ENCODE measurements around the gene SBF2.

Gene SBF2

DNA sequence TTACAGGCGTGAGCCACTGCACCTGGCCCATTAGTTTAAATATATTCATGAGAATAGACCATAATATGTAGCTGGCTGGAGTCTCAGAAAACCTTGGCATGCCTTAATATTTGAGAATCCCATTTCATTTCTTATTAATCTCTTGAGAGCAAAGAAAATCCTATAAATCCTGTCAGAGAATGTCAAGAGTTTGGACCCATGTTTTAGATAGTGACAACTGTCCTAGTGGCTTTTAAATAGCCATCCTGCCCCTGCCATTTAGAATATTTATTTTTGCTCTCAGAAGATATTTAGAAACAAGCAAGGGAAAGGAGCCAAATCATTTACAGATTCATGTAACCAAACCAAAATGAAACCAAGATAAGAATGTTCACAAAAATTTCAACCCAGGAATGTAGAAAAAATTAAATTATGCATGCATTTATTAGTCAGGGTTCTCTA lies 522.9 kb downstream of the SBF2 start:
- H3K9ac ChIP-seq (ENCODE audit: low read depth, low read length), result no peak overlapping the region
- H3K27me3 ChIP-seq (ENCODE audit: control insufficient read depth, insufficient read depth, low read length), result peaks cover 7% of the 10 kb centered on the region

DNA sequence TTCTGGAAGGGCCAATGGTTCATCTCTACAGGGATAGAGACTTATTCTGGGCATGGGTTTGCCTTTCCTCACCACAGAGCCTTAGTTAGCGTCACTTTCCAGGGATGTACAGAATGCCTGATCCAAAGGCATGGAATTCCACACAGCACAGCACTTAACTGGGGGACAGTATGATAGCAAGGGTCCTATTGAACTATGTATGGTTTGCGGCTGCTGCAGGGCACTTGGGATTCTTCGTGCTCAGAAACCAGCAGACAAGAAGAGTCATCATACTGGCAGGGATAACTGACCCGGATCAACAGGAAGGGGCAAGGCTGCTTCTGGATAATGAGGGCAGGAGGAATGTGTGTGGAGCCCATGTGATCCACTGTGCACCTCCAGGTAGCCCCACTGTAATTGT lies 524.4 kb downstream of the SBF2 start:
- Histone ChIP-seq H3K9me3 (ENCODE audit: control insufficient read depth, insufficient read depth, low read length) (no peaks in the 10 kb centered on the region), H3K4me1 (ENCODE audit: control insufficient read depth, insufficient read depth, low read length) (peaks cover 8% of the 10 kb centered on the region), H3K4me3 (ENCODE audit: low read depth, low read length) (no peak overlapping the region), H3K36me3 (ENCODE audit: control insufficient read depth, insufficient read depth, low read length) (no peaks in the 10 kb centered on the region), H3K27me3 (ENCODE audit: control insufficient read depth, insufficient read depth, low read length) (peaks cover 7% of the 10 kb centered on the region), H3K9ac (ENCODE audit: low read depth, low read length) (no peak overlapping the region)

More for the DNA sequence above, 522.9 kb downstream of the SBF2 start:
- Histone ChIP-seq H3K36me3 (ENCODE audit: control insufficient read depth, insufficient read depth, low read length) (no peaks in the 10 kb centered on the region), H3K4me1 (ENCODE audit: control insufficient read depth, insufficient read depth, low read length) (peaks cover 14% of the 10 kb centered on the region), H3K4me3 (ENCODE audit: low read depth, low read length) (no peak overlapping the region), H3K9me3 (ENCODE audit: control insufficient read depth, insufficient read depth, low read length) (no peaks in the 10 kb centered on the region)

- H3K36me3 ChIP-seq (ENCODE audit: control insufficient read depth, insufficient read depth, low read length), result no peaks in the 10 kb centered on the region
- H3K9ac ChIP-seq (ENCODE audit: low read depth, low read length), result no peak overlapping the region
- H3K4me1 ChIP-seq (ENCODE audit: control insufficient read depth, insufficient read depth, low read length), result peaks cover 7% of the 10 kb centered on the region
- no peaks in the 10 kb centered on the region for H3K27me3 ChIP-seq (ENCODE audit: control insufficient read depth, insufficient read depth, low read length)
- no peak overlapping the region for H3K4me3 ChIP-seq (ENCODE audit: low read depth, low read length)
- no peaks in the 10 kb centered on the region for H3K9me3 ChIP-seq (ENCODE audit: control insufficient read depth, insufficient read depth, low read length)
Observed at GRCh38 chr11:9765320-9766101, 528.5 kb downstream of the SBF2 start.

DNA sequence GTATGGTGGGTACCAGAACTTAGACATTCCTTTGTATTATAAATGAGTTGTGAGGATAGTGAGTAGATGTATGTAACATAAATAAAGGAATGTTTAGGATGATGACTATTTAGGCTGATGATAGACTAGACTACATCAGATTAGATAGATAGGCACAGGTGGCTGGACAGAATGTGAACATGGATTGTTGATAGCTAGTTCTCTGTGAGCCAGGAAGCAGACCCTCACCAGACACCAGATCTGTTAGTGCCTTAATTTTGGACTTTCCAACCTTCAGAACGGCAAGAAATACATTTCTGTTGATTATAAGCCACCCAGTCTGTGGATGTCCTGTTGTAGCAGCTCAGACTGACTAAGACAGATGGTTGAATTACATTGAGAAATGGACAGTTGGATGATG lies 530.7 kb downstream of the SBF2 start:
- Histone ChIP-seq H3K27me3 (ENCODE audit: control insufficient read depth, insufficient read depth, low read length) (no peaks in the 10 kb centered on the region), H3K36me3 (ENCODE audit: control insufficient read depth, insufficient read depth, low read length) (no peaks in the 10 kb centered on the region), H3K9ac (ENCODE audit: low read depth, low read length) (no peak overlapping the region), H3K4me3 (ENCODE audit: low read depth, low read length) (no peak overlapping the region), H3K9me3 (ENCODE audit: control insufficient read depth, insufficient read depth, low read length) (no peaks in the 10 kb centered on the region), H3K4me1 (ENCODE audit: control insufficient read depth, insufficient read depth, low read length) (peaks cover 16% of the 10 kb centered on the region)

- Histone ChIP-seq H3K9ac (ENCODE audit: low read depth, low read length) (no peak overlapping the region), H3K4me1 (ENCODE audit: control insufficient read depth, insufficient read depth, low read length) (peaks cover 20% of the 10 kb centered on the region), H3K4me3 (ENCODE audit: low read depth, low read length) (no peak overlapping the region), H3K36me3 (ENCODE audit: control insufficient read depth, insufficient read depth, low read length) (no peaks in the 10 kb centered on the region), H3K27me3 (ENCODE audit: control insufficient read depth, insufficient read depth, low read length) (no peaks in the 10 kb centered on the region), H3K9me3 (ENCODE audit: control insufficient read depth, insufficient read depth, low read length) (no peaks in the 10 kb centered on the region)
Observed at GRCh38 chr11:9762531-9762930, 531.5 kb downstream of the SBF2 start.

- Histone ChIP-seq H3K27me3 (ENCODE audit: control insufficient read depth, insufficient read depth, low read length) (no peaks in the 10 kb centered on the region), H3K9ac (ENCODE audit: low read depth, low read length) (no peak overlapping the region), H3K36me3 (ENCODE audit: control insufficient read depth, insufficient read depth, low read length) (no peaks in the 10 kb centered on the region), H3K4me1 (ENCODE audit: control insufficient read depth, insufficient read depth, low read length) (peaks cover 20% of the 10 kb centered on the region), H3K9me3 (ENCODE audit: control insufficient read depth, insufficient read depth, low read length) (no peaks in the 10 kb centered on the region), H3K4me3 (ENCODE audit: low read depth, low read length) (no peak overlapping the region)
Observed at GRCh38 chr11:9761441-9761945, 532.5 kb downstream of the SBF2 start.

GRCh38 chr11:9760193-9760575 lies 533.8 kb downstream of the SBF2 start:
- H3K4me1 ChIP-seq (ENCODE audit: control insufficient read depth, insufficient read depth, low read length), result peaks cover 19% of the 10 kb centered on the region
- H3K4me3 ChIP-seq (ENCODE audit: low read depth, low read length), result no peak overlapping the region

GRCh38 chr11:9759519-9760192 lies 534.4 kb downstream of the SBF2 start:
- Histone ChIP-seq H3K9ac (ENCODE audit: low read depth, low read length) (peak overlapping the region; percentile 83), H3K9me3 (ENCODE audit: control insufficient read depth, insufficient read depth, low read length) (no peaks in the 10 kb centered on the region), H3K36me3 (ENCODE audit: control insufficient read depth, insufficient read depth, low read length) (no peaks in the 10 kb centered on the region), H3K4me1 (ENCODE audit: control insufficient read depth, insufficient read depth, low read length) (peaks cover 16% of the 10 kb centered on the region), H3K4me3 (ENCODE audit: low read depth, low read length) (peak overlapping the region; percentile 73), H3K27me3 (ENCODE audit: control insufficient read depth, insufficient read depth, low read length) (no peaks in the 10 kb centered on the region)

More at GRCh38 chr11:9760193-9760575, 533.8 kb downstream of the SBF2 start:
- H3K27me3 ChIP-seq (ENCODE audit: control insufficient read depth, insufficient read depth, low read length), result no peaks in the 10 kb centered on the region
- H3K9me3 ChIP-seq (ENCODE audit: control insufficient read depth, insufficient read depth, low read length), result no peaks in the 10 kb centered on the region
- H3K36me3 ChIP-seq (ENCODE audit: control insufficient read depth, insufficient read depth, low read length), result no peaks in the 10 kb centered on the region
- no peak overlapping the region for H3K9ac ChIP-seq (ENCODE audit: low read depth, low read length)

DNA sequence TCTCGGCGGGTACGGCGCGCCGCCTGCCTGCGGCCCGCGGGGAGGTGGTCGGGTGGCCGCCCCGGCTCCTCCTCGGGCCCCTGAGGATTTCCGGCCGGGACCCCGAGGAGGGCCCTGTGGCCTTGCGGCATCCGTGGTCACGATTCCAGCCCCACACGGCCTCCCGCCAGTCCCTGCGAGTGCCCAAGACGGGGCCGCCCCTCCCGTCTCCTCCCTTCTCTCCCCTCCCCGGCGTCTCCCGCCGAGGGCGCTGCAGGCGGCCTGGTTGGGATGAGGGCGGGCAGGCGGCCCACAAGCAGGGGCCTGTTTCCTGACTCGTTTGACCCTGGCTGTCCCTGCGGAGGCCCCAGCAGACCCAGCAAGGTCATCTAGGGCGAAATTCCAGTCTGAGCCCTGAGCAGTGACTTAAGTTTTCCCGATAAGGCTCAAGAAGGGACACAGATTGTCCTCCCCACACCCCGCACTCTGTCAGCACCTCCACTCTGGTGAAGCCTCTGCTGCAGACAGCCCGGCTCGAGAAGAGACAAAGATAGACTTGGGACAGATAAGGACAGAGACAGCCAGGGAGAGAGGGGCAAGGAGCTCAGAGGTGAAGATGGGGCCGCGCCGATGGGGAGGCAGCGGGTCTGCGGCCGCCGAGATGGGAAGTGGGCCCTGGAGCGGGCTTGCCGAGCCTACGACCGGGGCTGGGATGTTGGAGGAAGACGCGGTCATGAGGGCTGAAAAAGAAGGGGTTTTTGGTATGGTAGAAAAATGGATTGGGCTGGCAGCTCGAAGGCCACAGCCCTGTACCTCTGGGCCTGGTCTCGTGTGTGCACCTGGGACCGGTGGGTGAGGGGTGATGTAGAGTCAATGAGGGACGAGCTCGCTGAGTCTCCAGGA lies 535.1 kb downstream of the SBF2 start:
- peak overlapping the region; percentile 83 for H3K9ac ChIP-seq (ENCODE audit: low read depth, low read length)
- H3K4me1 ChIP-seq (ENCODE audit: control insufficient read depth, insufficient read depth, low read length), result peaks cover 16% of the 10 kb centered on the region
- H3K36me3 ChIP-seq (ENCODE audit: control insufficient read depth, insufficient read depth, low read length), result no peaks in the 10 kb centered on the region
- peak overlapping the region; percentile 73 for H3K4me3 ChIP-seq (ENCODE audit: low read depth, low read length)
- no peaks in the 10 kb centered on the region for H3K9me3 ChIP-seq (ENCODE audit: control insufficient read depth, insufficient read depth, low read length)
- no peaks in the 10 kb centered on the region for H3K27me3 ChIP-seq (ENCODE audit: control insufficient read depth, insufficient read depth, low read length)

DNA sequence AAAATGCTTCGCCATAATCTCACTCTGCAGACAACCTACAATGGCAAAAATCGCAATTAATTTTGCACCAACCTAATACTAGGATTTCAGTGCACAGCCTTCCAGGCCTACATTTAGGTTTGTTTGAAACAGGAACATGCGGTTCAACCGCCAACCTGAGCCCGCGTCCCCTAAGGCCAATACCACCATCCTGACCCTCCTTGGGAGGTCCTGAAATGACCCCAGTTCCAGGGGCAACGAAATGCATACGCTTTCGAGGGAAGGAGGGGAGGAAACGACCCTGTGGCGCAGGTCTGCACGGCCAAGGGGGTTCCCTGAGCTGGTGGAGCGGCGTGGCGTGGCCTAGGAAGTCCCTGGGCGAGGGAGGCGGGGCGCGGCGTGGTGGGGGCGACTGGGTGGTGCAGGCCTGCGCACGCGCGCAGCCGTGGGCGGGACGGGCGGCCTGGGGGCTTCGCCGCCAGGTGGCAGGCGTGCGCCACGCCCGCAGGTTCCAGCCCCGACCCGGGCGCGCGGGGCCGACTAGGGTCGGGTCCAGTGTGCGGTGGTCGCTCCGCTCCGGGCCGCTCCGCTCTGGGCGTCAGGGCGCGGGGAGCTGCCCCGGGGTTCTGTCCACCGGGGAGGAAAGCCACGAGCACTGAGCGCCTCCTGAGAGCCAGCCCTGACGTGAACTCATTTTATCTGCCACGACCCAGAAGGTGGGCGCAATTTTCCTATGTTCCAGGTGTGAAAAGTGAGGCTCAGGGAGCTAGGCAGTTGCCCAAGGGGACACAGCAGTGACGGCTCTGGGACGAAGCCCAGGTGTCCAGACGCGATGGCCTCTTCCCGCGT lies 536.0 kb downstream of the SBF2 start:
- Histone ChIP-seq H3K9ac (ENCODE audit: low read depth, low read length) (peak overlapping the region; percentile 83), H3K4me1 (ENCODE audit: control insufficient read depth, insufficient read depth, low read length) (peaks cover 16% of the 10 kb centered on the region), H3K9me3 (ENCODE audit: control insufficient read depth, insufficient read depth, low read length) (no peaks in the 10 kb centered on the region), H3K27me3 (ENCODE audit: control insufficient read depth, insufficient read depth, low read length) (no peaks in the 10 kb centered on the region), H3K36me3 (ENCODE audit: control insufficient read depth, insufficient read depth, low read length) (no peaks in the 10 kb centered on the region), H3K4me3 (ENCODE audit: low read depth, low read length) (peak overlapping the region; percentile 73)

DNA sequence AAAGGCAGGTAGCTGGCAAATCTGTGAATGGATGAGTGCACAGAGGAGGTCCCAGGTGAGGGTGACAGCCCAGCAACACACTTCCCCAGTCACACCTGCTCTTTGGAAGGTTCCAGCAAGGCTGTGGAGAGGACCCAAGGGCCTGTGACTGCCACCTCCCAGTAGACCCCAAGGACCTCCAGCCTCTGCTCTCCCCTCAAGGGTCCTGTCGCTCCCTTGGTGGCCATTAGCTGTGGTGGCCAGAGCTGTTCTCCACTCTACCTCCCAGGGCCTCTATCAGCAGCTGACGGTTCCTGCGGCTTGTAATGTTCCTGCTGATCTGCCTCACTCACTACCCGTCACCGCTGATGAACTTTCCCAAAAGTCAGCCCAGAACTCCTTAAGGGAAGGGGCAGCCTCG lies 537.1 kb downstream of the SBF2 start:
- no peak overlapping the region for H3K9ac ChIP-seq (ENCODE audit: low read depth, low read length)
- H3K4me1 ChIP-seq (ENCODE audit: control insufficient read depth, insufficient read depth, low read length), result peaks cover 16% of the 10 kb centered on the region
- no peaks in the 10 kb centered on the region for H3K36me3 ChIP-seq (ENCODE audit: control insufficient read depth, insufficient read depth, low read length)
- H3K27me3 ChIP-seq (ENCODE audit: control insufficient read depth, insufficient read depth, low read length), result no peaks in the 10 kb centered on the region
- no peak overlapping the region for H3K4me3 ChIP-seq (ENCODE audit: low read depth, low read length)
- no peaks in the 10 kb centered on the region for H3K9me3 ChIP-seq (ENCODE audit: control insufficient read depth, insufficient read depth, low read length)
